EH (cell line): ENCODE results near the gene DEFB127.
"Not testable (repeated sequence)": the region's sequence is repeated elsewhere in the genome, so short reads cannot be mapped to it uniquely, and the experiment has no call there.

ENCODE experiments used
- DNase-seq: peaks from one replicate; pipeline ENCODE4 v3.0.0-alpha.2; 2015; ENCODE audit warnings: low read depth

DEFB127 gene

GRCh38 chr20:157154-157553 lies at the start of gene DEFB127:
DEFB127 (plus strand) TSS chr20:157454; CDS start chr20:157545, 91 bp downstream.
- DNase-seq = no peak

- no peak for DNase-seq
These were observed 44.9 kb upstream of the DEFB127 start for GRCh38 chr20:112396-112795.

GRCh38 chr20:117518-117917 lies 39.7 kb upstream of the DEFB127 start:
- DNase-seq = no peak

GRCh38 chr20:129786-130323 lies 27.4 kb upstream of the DEFB127 start:
- not testable (repeated sequence) for DNase-seq

- no peak for DNase-seq
These were observed 19.4 kb upstream of the DEFB127 start for GRCh38 chr20:137668-138490.

- no peak for DNase-seq
These were observed 15.0 kb upstream of the DEFB127 start, which contains the start of gene DEFB126 for GRCh38 chr20:142290-142689. DEFB126 (plus strand) TSS chr20:142590; CDS start chr20:142629, 39 bp downstream.

GRCh38 chr20:145877-146276 lies 11.4 kb upstream of the DEFB127 start:
- DNase-seq = no peak

GRCh38 chr20:152131-152530 lies 5.1 kb upstream of the DEFB127 start:
- no peak for DNase-seq

- DNase-seq = no peak
These were observed 7.4 kb downstream of the DEFB127 start for GRCh38 chr20:164618-165017.

- DNase-seq = no peak
These were observed 11.6 kb downstream of the DEFB127 start for GRCh38 chr20:168876-169275.

- DNase-seq = no peak
These were observed 27.0 kb downstream of the DEFB127 start for GRCh38 chr20:184288-184687.

GRCh38 chr20:187733-188132 lies 30.5 kb downstream of the DEFB127 start:
- no peak for DNase-seq

- DNase-seq = no peak
These were observed 32.4 kb downstream of the DEFB127 start, which contains the start of gene DEFB128 for GRCh38 chr20:189611-190010. DEFB128 (minus strand) TSS chr20:189711; CDS start chr20:189623, 88 bp downstream.

GRCh38 chr20:198225-198624 lies 41.0 kb downstream of the DEFB127 start:
- DNase-seq = no peak

- no peak for DNase-seq
These were observed 42.7 kb downstream of the DEFB127 start for GRCh38 chr20:199996-200395.

GRCh38 chr20:203630-204029 lies 46.4 kb downstream of the DEFB127 start:
- not testable (repeated sequence) for DNase-seq
